Testis (tissue), 2 donors: ENCODE results near the gene RDH13.
"Not testable (repeated sequence)": the region's sequence is repeated elsewhere in the genome, so short reads cannot be mapped to it uniquely, and the experiment has no call there.

Experiments
- CTCF ChIP-seq, 3 experiments: fragments of 450-650 bp in 2 of 3; fragments of 200-600 bp in 1 of 3; sonication (generic) in 1 of 3; IDR thresholded peaks; one replicate each; pipeline ENCODE4 v1.5.1; 2016 to 2019; ENCODE audit warnings: antibody characterized with exemption in 3 of 3, mild to moderate bottlenecking in 2 of 3, moderate library complexity in 1 of 3
- POLR2A ChIP-seq: fragments of 450-650 bp; IDR thresholded peaks from one replicate; pipeline ENCODE4 v1.6.1; 2017; ENCODE audit warnings: antibody characterized with exemption, mild to moderate bottlenecking, moderate library complexity

GRCh38 chr19:55027140-55027471, 35.8 kb downstream of the RDH13 start:
- TF ChIP-seq CTCF (IDR thresholded peaks at IDR 0.05); POLR2A: not testable (repeated sequence)
